HG02623 (cell line): ENCODE results near the gene CSK.

ENCODE experiments used
- ATAC-seq: cut with Tn5 transposase; IDR thresholded peaks from one replicate; pipeline ENCODE4 v1.9.1; 2021; ENCODE audit warnings: moderate library complexity; ENCODE audit not compliant: unreplicated experiment

CSK gene

DNA sequence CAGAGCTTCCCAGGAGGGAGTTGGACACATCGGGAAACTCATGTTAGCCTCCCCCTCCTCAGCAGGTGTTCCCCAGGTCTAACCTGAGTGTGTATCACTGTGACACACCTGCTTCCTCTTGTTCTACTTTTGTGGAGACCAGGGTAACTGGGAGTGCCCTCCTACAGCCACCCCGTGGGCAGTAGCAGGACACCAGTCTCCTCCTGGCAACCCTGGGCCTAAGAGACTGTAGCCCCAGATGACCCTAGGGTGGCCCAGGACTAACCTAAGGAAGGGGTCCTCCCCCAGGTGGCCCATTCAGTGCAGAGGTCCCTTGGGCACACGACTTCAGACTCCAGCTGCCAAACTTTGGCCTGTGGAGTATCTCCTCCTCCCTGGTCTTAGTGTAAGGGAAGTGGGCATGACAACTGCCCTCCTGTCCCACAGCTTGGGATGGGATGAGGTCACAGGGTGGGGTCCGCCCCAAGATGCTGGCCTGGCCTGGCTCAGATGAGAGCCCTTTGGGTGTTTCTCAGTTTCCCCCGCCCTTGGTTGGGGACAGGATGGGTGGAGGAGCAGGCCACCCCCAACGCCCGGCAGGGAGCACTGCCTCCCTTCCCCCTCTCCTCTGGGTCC is 4.8 kb downstream of the CSK start:
- ATAC-seq, result no peak

DNA sequence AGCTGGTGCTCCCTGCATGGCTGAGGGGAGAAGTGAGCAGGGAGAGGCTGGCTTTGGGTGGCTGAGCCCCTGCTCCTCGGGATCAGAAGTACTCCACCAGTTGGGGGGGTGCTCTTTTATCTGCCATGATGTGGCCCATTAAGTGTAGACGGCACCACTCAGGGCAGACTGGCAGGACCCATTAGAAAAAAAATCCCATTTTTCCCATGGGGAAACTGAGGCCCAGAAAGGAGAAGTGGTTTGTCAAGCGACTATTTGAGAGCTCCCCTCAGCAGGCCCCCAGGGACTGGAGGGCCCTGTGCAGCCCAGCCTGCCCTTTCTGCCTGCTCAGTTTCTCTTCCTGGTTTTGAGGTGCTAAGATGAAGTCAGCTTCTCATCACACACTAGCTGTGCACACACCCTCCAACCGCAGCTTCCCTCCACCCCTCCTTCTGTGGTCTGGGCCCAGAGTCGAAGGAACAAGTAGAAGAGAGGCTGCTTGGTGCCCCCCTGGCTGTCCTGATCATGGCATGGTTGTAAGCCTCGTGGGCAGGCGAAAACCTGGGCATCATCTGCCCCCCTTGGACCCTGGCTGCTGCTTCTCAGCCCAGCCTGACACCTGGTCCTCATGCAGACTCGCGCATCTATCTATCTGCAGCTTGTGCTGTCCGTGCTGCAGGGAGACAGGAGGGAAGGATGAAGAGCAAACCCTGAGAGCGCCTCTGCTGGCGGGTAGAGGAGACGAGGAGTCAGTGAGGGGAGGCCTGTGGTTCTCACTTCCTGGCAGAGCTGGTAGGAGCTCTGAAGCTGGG is 5.6 kb downstream of the CSK start:
- peak; percentile 46 for ATAC-seq

DNA sequence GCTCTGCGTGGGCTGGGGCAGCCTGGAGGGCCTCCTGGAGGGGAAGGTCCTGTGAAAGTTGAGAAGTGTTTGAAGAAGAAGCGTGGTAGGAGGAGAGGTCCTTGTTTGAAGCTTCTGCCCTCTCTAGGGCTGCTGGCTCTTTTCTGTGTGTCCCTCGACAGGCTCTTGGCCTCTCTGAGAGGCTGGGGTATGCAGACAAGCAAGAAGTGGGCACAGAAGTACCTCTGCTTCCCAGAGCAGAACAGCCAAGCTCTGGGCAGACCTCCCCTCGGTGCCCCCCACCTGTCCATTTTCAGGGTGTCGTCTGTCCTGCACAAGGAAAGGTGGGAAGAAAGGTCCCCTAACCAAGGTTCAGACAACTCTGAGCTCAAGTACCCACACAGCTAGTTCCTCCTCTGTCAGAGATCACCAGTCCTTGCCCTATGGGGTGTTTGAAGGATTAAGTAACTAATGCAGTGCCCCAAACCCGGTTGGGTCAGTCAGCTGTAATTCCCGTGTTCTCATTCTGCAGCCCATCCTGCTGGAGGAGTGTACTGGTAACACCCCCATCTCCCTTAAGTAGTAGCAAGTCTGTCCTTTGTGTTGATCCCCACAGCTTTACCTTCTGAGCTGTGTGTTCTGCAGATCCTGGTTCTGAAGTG is 6.3 kb downstream of the CSK start:
- no peak for ATAC-seq

DNA sequence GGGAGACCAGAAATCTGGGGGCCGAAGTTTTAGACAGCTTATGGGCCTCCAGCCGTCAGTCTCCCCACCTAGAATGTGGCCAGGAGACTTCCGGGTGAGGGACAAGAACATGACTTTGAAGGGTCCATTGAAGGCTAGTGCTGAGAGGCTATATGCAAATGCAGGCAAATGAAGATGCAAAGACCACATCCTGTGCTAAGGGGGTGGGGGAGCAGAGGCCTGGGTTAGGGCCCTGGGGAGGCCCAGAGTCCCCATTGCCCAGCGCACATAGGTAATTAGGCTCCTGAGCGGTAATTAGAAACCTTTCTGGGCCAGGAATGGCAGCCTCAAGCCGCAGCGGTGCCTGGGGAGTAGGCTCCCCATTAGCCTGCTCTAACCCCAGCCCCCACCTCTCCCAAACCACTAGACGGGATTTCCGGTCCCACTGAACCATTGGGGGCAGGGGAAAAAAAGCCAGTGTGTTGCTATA is 6.8 kb downstream of the CSK start:
- ATAC-seq, result peak; percentile 21

DNA sequence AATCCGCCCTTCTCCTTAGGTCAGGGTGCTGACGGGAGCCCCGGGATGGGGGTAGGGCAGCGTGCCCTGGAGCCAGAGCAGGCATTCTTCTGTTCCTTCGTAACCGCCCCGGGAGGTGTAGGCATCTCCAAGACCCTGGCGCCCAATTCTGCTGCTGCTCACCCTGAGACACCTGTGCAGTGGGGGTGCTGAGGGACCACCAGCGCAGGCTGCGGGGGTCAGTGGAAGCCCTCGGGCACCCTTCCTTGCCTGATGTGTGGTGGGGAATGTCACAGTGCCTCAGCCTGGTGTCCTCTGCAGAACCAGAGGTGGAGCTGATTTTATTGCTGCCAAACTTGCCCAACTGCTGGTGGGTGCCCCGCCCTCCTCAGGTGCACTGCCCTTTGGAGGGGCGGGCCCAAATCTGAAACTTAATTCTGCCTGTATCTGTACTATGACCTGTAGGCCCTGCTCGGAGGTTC is 7.3 kb downstream of the CSK start:
- ATAC-seq, result no peak

DNA sequence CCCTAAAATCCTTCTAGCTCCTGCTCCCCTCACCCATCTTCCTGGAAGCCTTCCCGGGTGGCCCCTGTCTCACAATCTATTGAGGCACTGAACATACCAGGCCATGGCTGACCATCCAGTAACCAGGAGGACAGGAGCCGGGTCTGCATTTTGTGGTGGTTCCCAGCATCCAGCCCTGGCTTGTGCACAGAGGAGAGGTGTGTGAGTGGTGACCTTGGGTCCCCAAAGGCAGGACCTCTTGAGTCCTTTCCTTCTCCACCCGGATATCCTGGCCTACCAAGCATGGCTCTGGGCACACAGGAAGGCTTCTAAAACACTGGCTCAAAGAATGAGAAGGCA is 7.8 kb downstream of the CSK start:
- no peak for ATAC-seq

DNA sequence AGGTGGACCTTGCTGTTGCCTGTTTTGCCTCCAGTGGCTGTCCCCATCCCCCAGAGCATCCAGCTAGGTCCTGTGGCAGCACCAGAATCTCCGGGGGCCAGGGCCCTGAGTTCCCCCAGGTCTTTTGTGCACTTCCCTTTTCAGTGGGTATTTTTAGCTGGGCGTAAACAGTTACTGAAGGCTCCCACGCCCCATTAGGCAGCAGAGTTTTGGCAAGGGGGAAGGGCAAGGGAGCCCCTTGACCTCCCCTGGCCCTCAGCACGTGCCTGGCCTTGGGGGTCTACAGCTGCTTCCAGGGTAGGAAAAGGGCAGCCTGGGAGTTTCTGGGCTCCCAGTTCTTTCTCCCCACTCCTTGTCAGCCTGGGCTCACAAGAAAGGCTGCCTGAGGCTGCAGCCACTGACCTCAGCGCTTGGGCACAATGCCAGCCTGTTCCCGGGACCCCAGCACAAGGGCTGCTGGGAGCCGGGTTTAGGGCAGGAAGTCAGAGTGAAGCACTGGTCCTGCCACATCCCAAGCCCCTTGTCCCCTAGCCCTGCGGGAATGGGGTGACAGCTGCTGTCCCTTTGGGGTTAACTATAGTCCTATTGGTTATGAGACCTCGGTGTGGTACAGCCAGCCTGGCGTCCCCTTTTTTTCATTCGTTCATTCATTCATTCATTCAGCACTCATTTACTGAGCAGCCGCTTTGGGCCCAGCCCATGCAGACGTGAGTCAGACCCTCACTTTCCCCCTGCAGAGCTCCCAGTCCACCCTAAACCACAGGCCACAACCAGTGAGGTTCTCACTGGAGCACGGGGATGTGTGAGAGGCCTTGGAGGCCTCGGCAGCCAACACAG is 8.4 kb downstream of the CSK start:
- no peak for ATAC-seq

DNA sequence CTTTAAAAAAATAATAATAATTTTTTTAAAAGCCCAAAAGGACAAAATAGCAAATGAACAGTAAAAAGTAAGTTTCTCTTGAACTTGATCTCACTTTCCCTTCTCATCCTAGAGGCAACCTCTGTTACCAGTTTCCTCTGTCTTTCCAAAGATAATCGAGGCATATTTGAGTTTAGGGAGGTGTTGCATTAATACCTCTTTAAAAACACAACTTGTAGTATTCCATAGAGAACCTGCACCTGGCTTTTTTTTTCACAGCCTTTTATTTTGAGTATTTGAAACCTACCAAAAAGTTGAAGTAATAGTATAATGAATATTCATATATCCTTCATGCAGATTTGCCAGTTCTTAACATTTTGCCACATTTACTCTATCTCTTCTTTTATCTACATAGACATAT is 9.1 kb downstream of the CSK start:
- no peak for ATAC-seq

DNA sequence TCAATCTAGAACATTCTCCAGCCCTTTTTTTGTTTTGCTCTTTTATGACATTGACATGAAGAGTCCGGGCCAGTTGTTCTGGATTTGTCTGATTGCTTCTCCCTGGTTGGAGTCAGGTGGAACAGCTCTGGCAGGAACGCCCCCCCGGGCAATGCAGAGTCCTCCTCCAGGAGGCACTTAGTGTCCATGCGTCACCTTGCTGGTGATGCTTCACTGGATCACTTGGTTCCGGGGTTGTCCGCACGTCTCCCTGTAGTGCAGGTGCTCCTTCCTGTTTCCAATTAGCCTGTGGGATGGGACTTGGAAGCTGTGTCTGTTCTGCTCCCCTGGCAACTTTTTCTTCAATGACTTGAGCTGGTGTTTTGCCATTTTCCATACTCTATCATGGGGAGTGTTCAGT is 9.8 kb downstream of the CSK start:
- no peak for ATAC-seq

DNA sequence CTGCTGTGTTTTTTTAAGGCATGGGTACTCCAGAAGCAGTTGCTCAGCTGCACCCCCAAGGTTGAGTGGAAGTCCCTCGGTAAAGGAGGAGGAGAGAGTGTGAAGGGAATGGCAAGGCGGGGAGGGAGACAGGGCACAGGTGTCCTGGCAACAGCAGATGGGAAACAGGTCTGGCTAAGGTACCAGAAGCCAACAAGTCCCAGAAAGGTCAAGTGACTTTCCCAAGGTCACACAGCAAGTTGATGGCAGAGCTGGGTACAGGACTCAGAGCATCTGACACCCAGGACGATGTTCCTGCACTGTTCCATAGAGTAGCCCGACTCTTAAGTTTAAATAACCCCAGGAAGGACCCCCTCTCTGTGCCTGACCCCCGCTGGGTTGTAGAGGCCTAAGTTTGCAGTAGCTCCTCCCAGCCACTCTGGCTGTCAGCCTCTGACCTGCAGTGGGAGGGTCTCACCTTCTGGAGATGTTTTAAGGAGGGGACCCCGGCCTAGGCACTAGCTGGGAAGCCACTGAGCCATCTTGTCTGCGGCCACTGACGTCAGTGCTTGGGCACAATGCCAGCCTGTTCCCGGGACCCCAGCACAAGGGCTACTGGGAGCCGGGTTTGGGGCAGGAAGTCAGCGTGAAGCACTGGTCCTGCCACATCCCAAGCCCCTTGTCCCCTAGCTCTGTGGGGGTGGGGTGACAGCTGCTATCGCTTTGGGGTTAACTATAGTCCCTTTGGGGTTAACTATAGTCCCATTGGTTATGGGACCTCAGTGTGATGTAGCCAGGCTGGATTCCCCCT is 10.5 kb downstream of the CSK start:
- no peak for ATAC-seq

DNA sequence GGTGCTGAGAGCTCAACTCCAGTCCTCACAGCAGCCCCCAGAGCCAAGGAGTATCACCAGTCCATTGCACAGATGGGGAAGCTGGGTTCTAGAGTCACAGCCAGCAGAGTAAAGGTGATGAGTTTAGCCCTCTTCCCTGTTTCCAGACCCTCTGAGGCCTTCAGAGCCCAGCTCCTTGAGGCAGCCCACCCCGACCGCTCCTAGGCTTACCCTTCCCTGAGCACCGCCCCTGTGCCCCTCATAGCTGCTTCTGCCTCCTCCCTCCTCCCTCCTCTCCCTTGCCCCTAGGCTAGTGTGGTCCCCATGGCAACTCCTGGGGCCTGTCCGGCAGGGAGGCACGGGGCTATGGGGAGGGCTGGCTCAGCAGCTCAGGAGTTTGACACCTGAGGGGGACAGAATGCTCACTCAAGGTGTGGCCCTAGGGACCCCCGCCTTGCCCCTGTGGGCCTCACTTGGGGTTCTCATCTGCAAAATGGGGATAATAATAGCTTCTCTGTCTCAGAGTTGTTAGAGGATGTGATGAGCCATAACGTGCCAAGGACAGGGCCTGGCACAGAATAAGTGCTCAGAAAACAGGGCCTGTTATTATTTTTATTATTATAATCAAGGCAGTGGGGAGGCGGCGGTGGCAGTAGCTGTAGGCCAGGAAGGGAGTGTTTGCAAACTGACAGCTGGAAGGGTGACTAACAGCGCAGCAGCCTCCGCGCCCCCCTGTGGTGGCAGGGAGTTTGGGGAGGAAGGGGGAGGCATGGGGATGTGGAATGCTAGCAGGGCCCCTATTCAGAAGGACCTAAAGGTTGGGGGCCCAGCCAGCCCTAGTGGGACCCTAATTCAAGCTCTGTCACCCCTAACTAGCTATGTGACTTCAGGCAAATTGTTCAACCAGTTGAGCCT is 11.5 kb downstream of the CSK start:
- ATAC-seq, result no peak

DNA sequence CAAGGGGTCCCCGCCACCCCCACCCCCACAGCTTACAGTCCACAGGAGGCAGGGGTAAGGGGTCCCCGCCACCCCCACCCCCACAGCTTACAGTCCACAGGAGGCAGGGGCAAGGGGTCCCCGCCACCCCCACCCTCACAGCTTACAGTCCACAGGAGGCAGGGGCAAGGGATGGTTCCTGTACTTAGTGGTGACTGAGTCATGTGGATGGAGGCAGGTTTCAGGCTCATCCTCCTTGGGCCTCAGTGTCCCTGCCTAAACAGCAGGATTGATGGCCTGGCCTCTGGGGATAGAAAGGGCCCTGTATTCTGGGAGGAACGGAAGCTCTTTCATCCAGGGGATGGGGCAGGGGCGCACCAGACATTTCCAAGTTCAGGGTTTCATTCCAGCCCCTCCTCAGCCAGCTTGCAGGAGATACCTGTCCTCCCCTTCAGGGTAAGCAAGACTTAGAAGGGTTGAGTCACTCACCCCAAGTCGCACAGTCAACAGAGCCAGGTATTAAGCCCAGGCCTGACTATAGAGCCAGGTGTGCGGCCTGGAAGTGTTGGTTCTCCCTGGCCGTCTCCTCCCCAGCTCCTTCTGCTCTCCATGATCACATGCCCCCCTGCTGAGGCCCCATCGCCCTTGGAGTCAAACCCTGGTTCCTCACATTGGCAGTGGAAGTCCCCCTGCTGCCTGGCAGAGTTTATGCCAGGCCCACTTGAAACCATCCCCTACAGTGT is 12.5 kb downstream of the CSK start:
- no peak for ATAC-seq

DNA sequence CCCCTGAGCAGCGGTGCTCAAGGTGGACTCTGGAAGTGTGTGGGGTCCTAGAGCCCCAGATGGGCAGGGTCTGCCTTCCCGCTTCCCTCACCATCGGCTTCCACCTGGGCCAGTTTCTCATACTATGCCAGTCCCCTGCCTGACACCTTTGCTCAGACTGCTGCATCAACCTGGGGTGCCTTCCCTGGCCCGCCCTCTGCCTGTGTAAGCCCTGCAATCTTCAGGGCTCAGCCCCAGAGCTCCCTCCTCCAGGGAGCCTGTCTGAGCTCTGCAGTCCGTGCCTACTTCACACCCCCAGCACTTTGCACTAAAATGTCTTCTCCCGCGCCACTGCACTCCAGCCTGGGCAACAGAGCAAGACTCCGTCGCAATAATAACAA is 13.1 kb downstream of the CSK start:
- no peak for ATAC-seq

DNA sequence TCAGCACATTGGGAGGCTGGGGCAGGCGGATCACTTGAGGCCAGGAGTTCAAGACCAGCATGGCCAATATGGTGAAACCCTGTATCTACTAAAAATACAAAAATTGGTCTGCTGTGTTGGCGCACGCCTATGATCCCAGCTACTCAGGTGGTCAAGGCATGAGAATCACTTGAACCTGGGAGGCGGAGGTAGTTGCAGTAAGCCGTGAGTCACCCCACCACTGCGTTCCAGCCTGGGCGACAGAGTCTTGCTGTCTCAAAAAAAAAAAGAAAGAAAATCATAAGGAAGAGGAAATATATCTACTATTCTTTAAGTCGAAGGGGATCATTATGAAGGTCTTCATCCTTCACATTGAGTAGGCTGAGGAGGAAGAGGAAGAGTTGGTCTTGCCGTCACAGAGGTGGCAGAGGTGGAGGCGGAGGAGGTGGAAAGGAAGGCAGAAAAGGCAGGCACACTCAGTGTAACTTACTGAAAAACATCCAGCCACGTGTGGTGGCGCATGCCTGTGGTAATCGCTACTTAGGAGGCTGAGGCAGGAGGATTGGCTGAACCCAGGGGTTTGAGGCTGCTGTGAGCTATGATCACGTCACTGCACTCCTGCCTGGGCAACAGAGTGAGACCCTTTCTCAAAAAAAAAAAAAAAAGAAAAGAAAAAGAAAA is 14.2 kb downstream of the CSK start:
- ATAC-seq, result no peak

DNA sequence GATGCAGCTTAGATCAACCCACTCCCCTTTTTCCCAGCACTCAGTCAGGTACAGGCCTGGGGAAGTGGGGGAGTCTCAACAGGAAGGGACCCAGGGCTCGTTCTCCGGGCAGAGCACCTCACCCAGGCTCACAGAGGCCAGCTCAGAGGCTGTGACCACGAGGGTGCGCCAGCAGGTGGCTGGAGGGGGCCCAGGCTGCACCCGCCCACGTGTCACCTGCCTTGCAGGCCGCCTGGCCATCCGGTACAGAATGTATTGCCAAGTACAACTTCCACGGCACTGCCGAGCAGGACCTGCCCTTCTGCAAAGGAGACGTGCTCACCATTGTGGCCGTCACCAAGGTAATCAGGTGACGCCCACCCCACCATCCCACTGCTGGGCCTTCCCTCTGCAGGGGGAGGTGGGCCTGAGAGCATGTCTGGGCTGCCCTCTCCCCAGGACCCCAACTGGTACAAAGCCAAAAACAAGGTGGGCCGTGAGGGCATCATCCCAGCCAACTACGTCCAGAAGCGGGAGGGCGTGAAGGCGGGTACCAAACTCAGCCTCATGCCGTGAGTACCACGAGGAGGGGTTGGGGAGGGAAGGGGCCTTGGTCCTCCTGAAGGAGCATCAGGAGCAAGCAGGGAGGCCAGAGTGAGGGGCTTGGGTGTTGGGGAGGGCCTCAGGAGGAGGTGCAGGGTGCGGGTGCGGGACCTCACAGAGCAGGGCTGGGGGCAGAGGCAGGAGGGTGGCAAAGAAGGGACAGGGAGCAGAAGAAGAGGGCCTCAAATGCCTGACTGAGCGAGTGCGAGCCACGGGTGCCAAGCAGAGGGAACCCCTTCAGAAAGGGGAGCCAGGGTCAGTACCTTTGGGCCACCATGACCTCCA is 16.7 kb downstream of the CSK start:
- ATAC-seq, result no peak

DNA sequence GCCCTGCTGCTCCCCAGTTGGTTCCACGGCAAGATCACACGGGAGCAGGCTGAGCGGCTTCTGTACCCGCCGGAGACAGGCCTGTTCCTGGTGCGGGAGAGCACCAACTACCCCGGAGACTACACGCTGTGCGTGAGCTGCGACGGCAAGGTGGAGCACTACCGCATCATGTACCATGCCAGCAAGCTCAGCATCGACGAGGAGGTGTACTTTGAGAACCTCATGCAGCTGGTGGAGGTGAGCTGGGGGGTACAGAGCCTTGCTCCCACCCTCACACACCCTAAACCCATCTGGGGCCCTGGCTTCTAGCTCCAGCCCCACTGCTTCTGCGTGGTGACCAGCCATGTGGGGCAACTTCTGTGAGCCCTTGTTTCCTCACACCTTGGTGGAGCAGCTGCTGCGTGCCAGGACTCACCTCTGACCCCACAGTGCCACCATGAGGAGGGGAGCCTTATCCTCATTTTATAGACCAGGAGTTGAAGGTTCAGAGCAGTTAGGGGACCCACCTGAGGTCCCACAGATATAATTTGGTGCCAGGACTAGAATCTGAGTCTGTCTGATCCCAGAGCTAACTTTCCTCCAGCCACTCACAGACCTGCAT is 17.5 kb downstream of the CSK start:
- no peak for ATAC-seq
